ENCODE measurements around the gene IFIT3. TPM values are rescaled to one million over a fixed set of nuclear protein-coding genes. Genes with fewer than 3 reads are reported as not detected.

The IFIT3 gene
- polyA plus RNA-seq, 1 of the 3 experiments (the other 2 are of a cell fraction), result 3.2 TPM

- H3K4me3 ChIP-seq (ENCODE audit: low read depth in 2 of 2, low read length in 1 of 2), result no peak overlapping the region
- H3K79me2 ChIP-seq (ENCODE audit: insufficient read depth), result no peaks in the 10 kb centered on the region
- no peaks in the 10 kb centered on the region for H3K9me3 ChIP-seq
- no peaks in the 10 kb centered on the region for H3K27me3 ChIP-seq (ENCODE audit: insufficient read depth)
- H3K4me2 ChIP-seq, result no peak overlapping the region
- H3F3A ChIP-seq (replicated peaks; ENCODE audit: insufficient read depth), result no peaks in the 10 kb centered on the region
- DNase-seq, result no peak
- no peak overlapping the region for H3K27ac ChIP-seq (ENCODE audit: low read depth in 2 of 2, low read length in 1 of 2)
- H3K9me2 ChIP-seq, result no peaks in the 10 kb centered on the region
- H3K9ac ChIP-seq, result no peak overlapping the region
- H3K4me1 ChIP-seq (ENCODE audit: control insufficient read depth in 1 of 2, insufficient read depth in 2 of 2, low read depth in 1 of 2, low read length in 1 of 2), result peaks cover 5 to 6% of the 10 kb centered on the region in 2 experiments; a peak in 3 of 4 replicates
- no peak overlapping the region for H2AFZ ChIP-seq (ENCODE audit: low read depth)
- ChIA-PET CTCF (interaction anchor here (1.1 kb wide), 1 partner anchor 30 kb away, joined by 3 read pairs; no protein-coding TSS in a partner anchor), POLR2A (no interaction called here)
- TF ChIP-seq YY1 (IDR thresholded peaks at IDR 0.05; ENCODE audit: low read depth), result no peak
- WGBS (ENCODE audit: low lambda C conversion rate), result 91% methylated on average over 9 of the region's 9 CpGs
- H4K20me1 ChIP-seq (ENCODE audit: insufficient read depth), result no peaks in the 10 kb centered on the region
- H3K36me3 ChIP-seq (replicated peaks in 1 of 2; ENCODE audit: control insufficient read depth in 1 of 2, insufficient read depth in 2 of 2, low read length in 1 of 2), result peaks cover 0 to 9% of the 10 kb centered on the region in 2 experiments
Measured at GRCh38 chr10:89305766-89306433, 21.9 kb upstream of the IFIT3 start.

GRCh38 chr10:89306434-89307268, 21.1 kb upstream of the IFIT3 start:
- Histone ChIP-seq H3F3A (replicated peaks; ENCODE audit: insufficient read depth) (no peaks in the 10 kb centered on the region), H3K27ac (ENCODE audit: low read depth in 2 of 2, low read length in 1 of 2) (no peak overlapping the region), H2AFZ (ENCODE audit: low read depth) (no peak overlapping the region), H3K36me3 (replicated peaks in 1 of 2; ENCODE audit: control insufficient read depth in 1 of 2, insufficient read depth in 2 of 2, low read length in 1 of 2) (peaks cover 0 to 9% of the 10 kb centered on the region in 2 experiments), H3K27me3 (ENCODE audit: insufficient read depth) (no peaks in the 10 kb centered on the region), H3K4me1 (ENCODE audit: control insufficient read depth in 1 of 2, insufficient read depth in 2 of 2, low read depth in 1 of 2, low read length in 1 of 2) (peaks cover 0 to 6% of the 10 kb centered on the region in 2 experiments; a peak in 1 of 4 replicates), H3K9me2 (no peaks in the 10 kb centered on the region), H3K9ac (no peak overlapping the region), H3K4me3 (ENCODE audit: low read depth in 2 of 2, low read length in 1 of 2) (no peak overlapping the region), H3K4me2 (no peak overlapping the region), H3K9me3 (no peaks in the 10 kb centered on the region), H4K20me1 (ENCODE audit: insufficient read depth) (no peaks in the 10 kb centered on the region), H3K79me2 (ENCODE audit: insufficient read depth) (no peaks in the 10 kb centered on the region)
- ChIA-PET POLR2A (no interaction called here), CTCF (interaction anchor here (1.0 to 1.1 kb wide), 2 partner anchors 23 to 31 kb away, joined by 3 to 4 read pairs; no protein-coding TSS in a partner anchor)
- no peak for TF ChIP-seq TEAD4 (IDR thresholded peaks at IDR 0.05; ENCODE audit: borderline replicate concordance, insufficient read depth)
- TF ChIP-seq FOXM1 (IDR thresholded peaks at IDR 0.05; ENCODE audit: low read depth), result no peak
- TF ChIP-seq FOXJ3 (CRISPR knock-in tag; IDR thresholded peaks at IDR 0.05), result no peak
- TF ChIP-seq PBX3 (IDR thresholded peaks at IDR 0.05), result no peak
- TF ChIP-seq YY1 (IDR thresholded peaks at IDR 0.05; ENCODE audit: low read depth), result no peak
- no peak for TF ChIP-seq GABPA (IDR thresholded peaks at IDR 0.05; ENCODE audit: low read depth)
- TF ChIP-seq IRF3 (IDR thresholded peaks at IDR 0.05; ENCODE audit: low read depth, low read length), result no peak
- TF ChIP-seq RAD21 (IDR thresholded peaks at IDR 0.05; ENCODE audit: low read length), result no peak
- TF ChIP-seq MAX (IDR thresholded peaks at IDR 0.05; ENCODE audit: low read depth), result no peak
- TF ChIP-seq RFX5 (IDR thresholded peaks at IDR 0.05; ENCODE audit: low read length), result no peak
- DNase-seq, result no peak
- 84% methylated on average over 13 of the region's 13 CpGs for WGBS (ENCODE audit: low lambda C conversion rate)

All from SK-N-SH (cell line).